Uterus (tissue), 4 donors: ENCODE measurements around the gene RSPH9. TPM values are rescaled to one million over a fixed set of nuclear protein-coding genes. Genes with fewer than 3 reads are reported as not detected.

ENCODE experiments used
- DNase-seq, 2 donors: peaks; one replicate each; pipeline ENCODE4 v3.0.0-alpha.2; 2019 to 2020
- H3K27ac ChIP-seq, 2 donors: fragments of 200-600 bp; sonication (generic); 1 replicate in 1 of 2; 2 replicates in 1 of 2; pipeline ENCODE4 v1.5.1; 2016 to 2018
- H3K27me3 ChIP-seq, 2 donors: fragments of 200-600 bp; sonication (generic); one replicate each; pipeline ENCODE4 v1.5.1; 2018 to 2019; ENCODE audit warnings: control low read depth in 1 of 2
- H3K36me3 ChIP-seq, 2 donors: fragments of 200-600 bp; sonication (generic); one replicate each; pipeline ENCODE4 v1.5.1; 2019; ENCODE audit warnings: control low read depth in 1 of 2
- H3K4me1 ChIP-seq, 2 donors: fragments of 200-600 bp; sonication (generic); one replicate each; pipeline ENCODE4 v1.5.1; 2018 to 2019; ENCODE audit warnings: control low read depth in 1 of 2
- H3K4me3 ChIP-seq, 2 donors: fragments of 200-600 bp; sonication (generic); 1 replicate in 1 of 2; 2 replicates in 1 of 2; pipeline ENCODE4 v1.5.1; 2018 to 2019; ENCODE audit warnings: mild to moderate bottlenecking in 1 of 2
- H3K9me3 ChIP-seq, 2 donors: fragments of 200-600 bp; sonication (generic); one replicate each; pipeline ENCODE4 v1.5.1; 2019; ENCODE audit warnings: control low read depth in 1 of 2
- POLR2A ChIP-seq, 2 donors: fragments of 450-650 bp; IDR thresholded peaks; one replicate each; pipeline ENCODE4 v1.6.1; 2016; ENCODE audit warnings: antibody characterized with exemption in 2 of 2, mild to moderate bottlenecking in 1 of 2, moderate library complexity in 1 of 2
- intact Hi-C: fragments of 100-400 bp; cut with DNase I; formaldehyde crosslinking; loops from one replicate; pipeline ENCODE4 v1.15.1; 2023; ENCODE audit warnings: low total_unique reads
- total RNA-seq, 4 donors: library from RNA; depleted of rRNA in 3 of 4; stranded (reverse); fragments of >200 nt in 3 of 4; gene quantifications; one replicate each; pipeline versions ENCODE4 v1.1.0 to v1.2.4, GENCODE V29; 2014 to 2023
- TF ChIP-seq, protein P1 (sequence below), 4 experiments: fragments of 200-600 bp in 2 of 4; fragments of 450-650 bp in 2 of 4; sonication (generic) in 2 of 4; IDR thresholded peaks; one replicate each; pipeline ENCODE4 v1.5.1; 2016 to 2019; ENCODE audit warnings: antibody characterized with exemption in 4 of 4, mild to moderate bottlenecking in 2 of 4, moderate library complexity in 1 of 4
- donor health status: DM: yes; HTN: yes; CAD: no.

RSPH9 gene
- total RNA-seq, 4 donors from 2014 or later: 1.9 to 2.0 TPM; not detected in 2

DNA sequence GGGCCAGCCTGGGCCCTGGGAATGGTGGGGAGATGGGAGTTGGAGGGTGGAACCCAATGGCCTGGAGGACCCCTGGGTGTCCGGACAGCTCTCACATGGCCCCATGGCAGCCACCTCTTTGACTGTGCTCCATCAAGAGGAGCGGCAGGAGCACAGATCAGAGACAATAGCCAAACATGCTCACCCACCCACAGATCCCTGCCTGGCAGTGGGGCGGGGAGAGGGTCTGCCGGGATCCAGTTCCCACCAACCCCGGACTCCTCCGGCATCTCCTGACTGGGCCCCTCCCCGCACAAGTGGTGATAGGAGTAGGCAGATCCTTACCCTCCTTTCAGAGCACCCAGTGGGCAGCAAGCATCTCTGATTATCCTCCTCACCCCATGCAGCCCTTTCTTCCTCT lies 74.7 kb downstream of the RSPH9 start:
- H3K9me3 ChIP-seq: no peaks in the 10 kb centered on the region
- H3K27me3 ChIP-seq: no peaks in the 10 kb centered on the region
- intact Hi-C loops: no loop called here
- H3K36me3 ChIP-seq: no peaks in the 10 kb centered on the region
- peaks cover 0 to 31% of the 10 kb centered on the region in 2 donors for H3K4me1 ChIP-seq
- no peak overlapping the region for H3K27ac ChIP-seq
- H3K4me3 ChIP-seq: no peak overlapping the region
- TF ChIP-seq, protein P1, sequence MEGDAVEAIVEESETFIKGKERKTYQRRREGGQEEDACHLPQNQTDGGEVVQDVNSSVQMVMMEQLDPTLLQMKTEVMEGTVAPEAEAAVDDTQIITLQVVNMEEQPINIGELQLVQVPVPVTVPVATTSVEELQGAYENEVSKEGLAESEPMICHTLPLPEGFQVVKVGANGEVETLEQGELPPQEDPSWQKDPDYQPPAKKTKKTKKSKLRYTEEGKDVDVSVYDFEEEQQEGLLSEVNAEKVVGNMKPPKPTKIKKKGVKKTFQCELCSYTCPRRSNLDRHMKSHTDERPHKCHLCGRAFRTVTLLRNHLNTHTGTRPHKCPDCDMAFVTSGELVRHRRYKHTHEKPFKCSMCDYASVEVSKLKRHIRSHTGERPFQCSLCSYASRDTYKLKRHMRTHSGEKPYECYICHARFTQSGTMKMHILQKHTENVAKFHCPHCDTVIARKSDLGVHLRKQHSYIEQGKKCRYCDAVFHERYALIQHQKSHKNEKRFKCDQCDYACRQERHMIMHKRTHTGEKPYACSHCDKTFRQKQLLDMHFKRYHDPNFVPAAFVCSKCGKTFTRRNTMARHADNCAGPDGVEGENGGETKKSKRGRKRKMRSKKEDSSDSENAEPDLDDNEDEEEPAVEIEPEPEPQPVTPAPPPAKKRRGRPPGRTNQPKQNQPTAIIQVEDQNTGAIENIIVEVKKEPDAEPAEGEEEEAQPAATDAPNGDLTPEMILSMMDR (IDR thresholded peaks at IDR 0.05): no peak
- no peak for TF ChIP-seq POLR2A (IDR thresholded peaks at IDR 0.05)
- no peak for DNase-seq

DNA sequence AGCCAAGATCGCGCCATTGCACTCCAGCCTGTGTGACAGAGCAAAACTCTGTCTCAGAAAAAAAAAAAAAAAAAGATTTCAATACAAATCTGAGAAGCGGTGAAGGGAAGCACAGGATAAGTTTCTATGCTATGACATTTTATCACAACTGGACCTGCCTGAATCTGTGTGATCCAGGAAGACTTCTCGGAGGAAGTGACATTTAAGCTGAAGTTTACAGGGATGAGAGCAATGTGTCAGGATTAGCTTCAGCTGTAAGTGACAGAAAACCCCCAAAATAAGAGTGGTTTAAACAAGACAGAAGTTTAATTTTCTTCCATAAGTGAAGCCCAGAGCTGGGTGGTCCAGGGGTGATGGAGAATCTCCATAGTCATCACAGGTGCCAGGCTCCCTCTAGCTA lies 76.2 kb downstream of the RSPH9 start:
- DNase-seq: no peak
- TF ChIP-seq, protein P1 (IDR thresholded peaks at IDR 0.05): no peak
- TF ChIP-seq POLR2A (IDR thresholded peaks at IDR 0.05): no peak
- no peaks in the 10 kb centered on the region for H3K27me3 ChIP-seq
- H3K27ac ChIP-seq: no peak overlapping the region
- no peak overlapping the region for H3K4me3 ChIP-seq
- no peaks in the 10 kb centered on the region for H3K9me3 ChIP-seq
- H3K4me1 ChIP-seq: peaks cover 0 to 16% of the 10 kb centered on the region in 2 donors
- intact Hi-C loops: no loop called here
- H3K36me3 ChIP-seq: no peaks in the 10 kb centered on the region

Other genes starting within 250 kb of the RSPH9 start
- gene ABCC10, start 217.5 kb upstream of the RSPH9 start, total RNA-seq: 10 to 100 TPM in 2 of 4 donors, 1 to 10 TPM in 1, under 1 TPM in 1; 0.59 to 35.5 (median 10.7) TPM
- gene DLK2, start 189.5 kb upstream of the RSPH9 start, total RNA-seq: 1 to 10 TPM in 2 of 4 donors, not detected in 2; 1.9 to 3.3 TPM
- gene TJAP1, start 167.5 kb upstream of the RSPH9 start, total RNA-seq: 10 to 100 TPM; 12.8 to 40.8 (median 21.9) TPM
- 1 to 10 TPM in 2 of 4 donors, not detected in 2; 1.2 to 1.5 TPM for gene LRRC73, start 134.7 kb upstream of the RSPH9 start, total RNA-seq
- 100 to 1,000 TPM in 2 of 4 donors, 10 to 100 TPM in 2; 26.5 to 212 (median 92.7) TPM for gene YIPF3, start 128.1 kb upstream of the RSPH9 start, total RNA-seq
- gene POLR1C, start 127.9 kb upstream of the RSPH9 start, total RNA-seq: 10 to 100 TPM; 15.9 to 39.5 (median 26.0) TPM
- 10 to 100 TPM; 29.2 to 62.9 (median 40.8) TPM for gene XPO5, start 69.0 kb upstream of the RSPH9 start, total RNA-seq
- 10 to 100 TPM in 1 of 4 donors, 1 to 10 TPM in 3; 5.4 to 35.1 (median 8.8) TPM for gene POLH, start 68.9 kb upstream of the RSPH9 start, total RNA-seq
- gene GTPBP2, start 15.8 kb upstream of the RSPH9 start, total RNA-seq: 10 to 100 TPM; 17.9 to 67.6 (median 40.2) TPM
- gene MAD2L1BP, start 9.2 kb upstream of the RSPH9 start, total RNA-seq: 10 to 100 TPM; 12.3 to 44.3 (median 17.7) TPM
- gene MRPS18A, start 42.8 kb downstream of the RSPH9 start, total RNA-seq: 10 to 100 TPM; 23.1 to 87.4 (median 36.4) TPM
- gene VEGFA, start 125.2 kb downstream of the RSPH9 start, total RNA-seq: 100 to 1,000 TPM in 3 of 4 donors, 10 to 100 TPM in 1; 81.0 to 247 (median 156) TPM